H1 (cell line): Measurements from ENCODE around the gene SERPINH1. TPM values are rescaled to one million over a fixed set of nuclear protein-coding genes. Genes with fewer than 3 reads are reported as not detected.

Experiments used
- CTCF ChIA-PET: fragments of 300-600 bp; sonication (Branson Sonifier 250); formaldehyde crosslinking; loops from one replicate; lab custom pipeline; 2021; ENCODE audit not compliant: partially characterized antibody; lab: Charles Lee
- POLR2A ChIA-PET: fragments of 300-600 bp; sonication (Branson Sonifier 250); formaldehyde crosslinking; loops from one replicate; lab custom pipeline; 2021; ENCODE audit warnings: inconsistent platforms; ENCODE audit not compliant: partially characterized antibody; lab: Charles Lee
- DNase-seq, 2 experiments: peaks; one replicate each; pipeline versions ENCODE4 v3.0.0 to v3.0.0-alpha.2; 2010 to 2022; ENCODE audit warnings: low spot score in 2 of 2, low read depth in 1 of 2, mixed read lengths in 1 of 2
- FAIRE-seq: peaks from 2 replicates; lab custom pipeline; 2011; peaks lifted over from hg19 to GRCh38; lab: Jason Lieb, UNC
- H2AFZ ChIP-seq: 2 replicates; pipeline ENCODE4 v1.8.1; 2012; ENCODE audit warnings: low read length, inconsistent platforms
- H2AK5ac ChIP-seq: 2 replicates; pipeline ENCODE4 v1.6.1; 2013; ENCODE audit warnings: low read depth, low read length
- H2BK120ac ChIP-seq: replicated peaks from 2 replicates; pipeline ENCODE3; 2013; ENCODE audit warnings: low read depth, low read length, inconsistent platforms
- H2BK12ac ChIP-seq: 2 replicates; pipeline ENCODE4 v1.6.1; 2013; ENCODE audit warnings: low read depth, low read length
- H2BK15ac ChIP-seq: 2 replicates; pipeline ENCODE4 v1.6.1; 2013; ENCODE audit warnings: low read length
- H2BK20ac ChIP-seq: 2 replicates; pipeline ENCODE4 v1.6.1; 2013; ENCODE audit warnings: low read length
- H2BK5ac ChIP-seq: 2 replicates; pipeline ENCODE4 v1.6.1; 2013; ENCODE audit warnings: low read depth, low read length
- H3K14ac ChIP-seq: 2 replicates; pipeline ENCODE4 v1.6.1; 2013; ENCODE audit warnings: inconsistent platforms; ENCODE audit not compliant: insufficient read length
- H3K18ac ChIP-seq: 2 replicates; pipeline ENCODE4 v1.6.1; 2013; ENCODE audit warnings: low read length; ENCODE audit errors: extremely low read depth
- H3K23ac ChIP-seq: 2 replicates; pipeline ENCODE4 v1.6.1; 2013; ENCODE audit warnings: inconsistent platforms; ENCODE audit not compliant: insufficient read length
- H3K23me2 ChIP-seq: 2 replicates; pipeline ENCODE4 v1.6.1; 2013; ENCODE audit warnings: low read depth, low read length
- H3K27ac ChIP-seq: 2 replicates; pipeline ENCODE4 v1.6.1; 2011; ENCODE audit warnings: low read depth, low read length, inconsistent platforms
- H3K27me3 ChIP-seq, 4 experiments: replicated peaks in 1 of 4; 1 replicate in 1 of 4; 2 replicates in 3 of 4; pipeline versions ENCODE4 v1.6.1 to v1.8.1; 2011 to 2013; ENCODE audit warnings: low read length in 3 of 4, mild to moderate bottlenecking in 3 of 4, inconsistent platforms in 2 of 4, mixed read lengths in 2 of 4, moderate library complexity in 1 of 4; ENCODE audit not compliant: control insufficient read depth in 3 of 4, insufficient read depth in 3 of 4; ENCODE audit errors: extremely low read depth in 1 of 4
- H3K36me3 ChIP-seq, 4 experiments: 2 replicates each; pipeline versions ENCODE4 v1.6.1 to v1.8.1; 2011 to 2013; ENCODE audit warnings: mild to moderate bottlenecking in 4 of 4, low read length in 3 of 4, moderate library complexity in 2 of 4, control low read depth in 1 of 4, inconsistent platforms in 1 of 4; ENCODE audit not compliant: insufficient read depth in 4 of 4, control insufficient read depth in 2 of 4
- H3K4ac ChIP-seq: replicated peaks from 2 replicates; pipeline ENCODE3; 2013; ENCODE audit warnings: low read length, low read depth, mixed read lengths, inconsistent platforms; ENCODE audit not compliant: insufficient read length
- H3K4me1 ChIP-seq, 4 experiments: replicated peaks in 1 of 4; 1 replicate in 1 of 4; 2 replicates in 3 of 4; pipeline versions ENCODE4 v1.6.1 to v1.8.1; 2011 to 2013; ENCODE audit warnings: low read length in 3 of 4, inconsistent platforms in 2 of 4, mixed read lengths in 1 of 4; ENCODE audit not compliant: insufficient read depth in 4 of 4, control insufficient read depth in 3 of 4
- H3K4me2 ChIP-seq, 2 experiments: 2 replicates each; pipeline versions ENCODE4 v1.6.1 to v1.8.1; 2011 to 2013; ENCODE audit warnings: low read depth in 2 of 2, low read length in 2 of 2, control low read depth in 1 of 2, inconsistent platforms in 1 of 2, mild to moderate bottlenecking in 1 of 2; ENCODE audit not compliant: insufficient read depth in 1 of 2
- H3K4me3 ChIP-seq, 4 experiments: fragments of 200-600, 300-600 bp in 1 of 4; sonication (generic), shearing (Covaris generic), sonication (Bioruptor Twin) in 1 of 4; 2 replicates each; pipeline versions ENCODE4 v1.5.1 to v1.8.1; 2011 to 2016; ENCODE audit warnings: low read length in 4 of 4, low read depth in 3 of 4, control low read depth in 2 of 4, inconsistent platforms in 2 of 4, mild to moderate bottlenecking in 2 of 4, mixed read lengths in 1 of 4, moderate library complexity in 1 of 4; ENCODE audit not compliant: insufficient read depth in 2 of 4; ENCODE audit errors: extremely low read depth in 1 of 4
- H3K56ac ChIP-seq: replicated peaks from 2 replicates; pipeline ENCODE3; 2013; ENCODE audit warnings: low read depth, mild to moderate bottlenecking, mixed read lengths, low read length, inconsistent platforms; ENCODE audit not compliant: insufficient read length
- H3K79me1 ChIP-seq: 2 replicates; pipeline ENCODE4 v1.6.1; 2013; ENCODE audit warnings: low read depth, low read length, control low read depth
- H3K79me2 ChIP-seq, 2 experiments: 2 replicates each; pipeline versions ENCODE4 v1.6.1 to v1.8.1; 2012 to 2013; ENCODE audit warnings: low read length in 2 of 2, mild to moderate bottlenecking in 2 of 2, inconsistent platforms in 1 of 2; ENCODE audit not compliant: insufficient read depth in 2 of 2, control insufficient read depth in 1 of 2
- H3K9ac ChIP-seq, 4 experiments: replicated peaks in 1 of 4; 1 replicate in 1 of 4; 2 replicates in 3 of 4; pipeline versions ENCODE4 v1.6.1 to v1.8.1; 2011 to 2013; ENCODE audit warnings: low read depth in 3 of 4, low read length in 3 of 4, control low read depth in 2 of 4, mild to moderate bottlenecking in 2 of 4, moderate library complexity in 2 of 4, inconsistent platforms in 1 of 4; ENCODE audit errors: extremely low read depth in 1 of 4
- H3K9me3 ChIP-seq, 2 experiments: 2 replicates each; pipeline versions ENCODE4 v1.6.1 to v1.8.1; 2012 to 2013; ENCODE audit warnings: mild to moderate bottlenecking in 2 of 2, moderate library complexity in 2 of 2, control low read depth in 1 of 2, inconsistent platforms in 1 of 2, low read depth in 1 of 2, low read length in 1 of 2, mixed read lengths in 1 of 2; ENCODE audit not compliant: insufficient read depth in 2 of 2
- H4K20me1 ChIP-seq, 2 experiments: replicated peaks in 1 of 2; 2 replicates each; pipeline versions ENCODE3 to v1.8.1; 2011 to 2013; ENCODE audit warnings: inconsistent platforms in 2 of 2, low read length in 2 of 2, mild to moderate bottlenecking in 1 of 2; ENCODE audit not compliant: insufficient read depth in 2 of 2, control insufficient read depth in 1 of 2
- H4K5ac ChIP-seq: 2 replicates; pipeline ENCODE4 v1.6.1; 2013; ENCODE audit warnings: low read length, low read depth, mixed read lengths, inconsistent platforms; ENCODE audit not compliant: insufficient read length
- H4K8ac ChIP-seq: 2 replicates; pipeline ENCODE4 v1.8.0; 2013; ENCODE audit warnings: mild to moderate bottlenecking, moderate library complexity, low read length, inconsistent platforms; ENCODE audit not compliant: insufficient read depth; ENCODE audit errors: extremely low read depth
- H4K91ac ChIP-seq: replicated peaks from 2 replicates; pipeline ENCODE3; 2013; ENCODE audit warnings: low read length, mixed read lengths, inconsistent platforms; ENCODE audit not compliant: insufficient read length
- ASH2L ChIP-seq: fragments of 200-600, 300-600 bp; sonication (generic); IDR thresholded peaks from one replicate; pipeline ENCODE4 v1.7.1; 2017; ENCODE audit warnings: low read length
- BACH1 ChIP-seq: IDR thresholded peaks from 2 replicates; pipeline ENCODE4 v1.6.1; 2012; ENCODE audit warnings: low read length, improper control_type of control experiment
- POLR2AphosphoS5 ChIP-seq: IDR thresholded peaks from 2 replicates; pipeline ENCODE4 v1.6.1; 2011; ENCODE audit warnings: low read depth, low read length
- WGBS, 2 experiments: shearing (Covaris generic) in 1 of 2; methylation state at CpG; one replicate each; pipeline versions ENCODE4 v1.1.6 to v1.1.7; 2013 to 2015; ENCODE audit warnings: low lambda C conversion rate in 2 of 2, mixed read lengths in 2 of 2, inconsistent platforms in 1 of 2, low coverage in 1 of 2, missing lambda C conversion rate in 1 of 2; ENCODE audit not compliant: insufficient replicate concordance in 2 of 2, insufficient coverage in 1 of 2, insufficient read length in 1 of 2; ENCODE audit errors: extremely low coverage in 1 of 2, missing lambda C conversion rate in 1 of 2; 5-methylcytosine and 5-hydroxymethylcytosine counted together
- polyA plus RNA-seq, 7 experiments: library from polyadenylated mRNA; depleted of rRNA in 3 of 7; stranded (reverse) in 5 of 7; unstranded in 2 of 7; fragments of >200 nt in 5 of 7; fragments of 200-250 nt in 2 of 7; gene quantifications; 1 replicate in 5 of 7; 2 replicates in 1 of 7; 4 replicates in 1 of 7; pipeline versions ENCODE4 v1.2.1 to v1.2.3, GENCODE V29; 2011 to 2013; ENCODE audit warnings: missing spikeins in 2 of 7, mixed read lengths in 2 of 7
- total RNA-seq: library from RNA; stranded (reverse); fragmentation: NEBNext Ultra II Directional; extraction: Animal tissue kit (Norgen Biotek cat#: 25700); gene quantifications from 2 replicates; pipeline ENCODE4 v1.2.1, GENCODE V29; 2021

SERPINH1 gene
- total and polyA plus RNA-seq, 2 of the 8 experiments (the other 6 are each of a cell fraction or from before 2014, with no cell fraction given) = 420 to 621 TPM

- Histone ChIP-seq H3K79me1 (peaks cover 2% of the 10 kb centered on the region; the same call in 1 of the 2 replicates), H2AFZ (no peak overlapping the region), H3K4me3 (no peak overlapping the region), H3K36me3 (peaks cover 36 to 61% (median 48%) of the 10 kb centered on the region in 4 experiments), H3K23ac (no peak overlapping the region), H4K5ac (no peak overlapping the region), H3K9ac (no peak overlapping the region), H4K91ac (no peak overlapping the region), H2AK5ac (no peak overlapping the region), H3K9me3 (no peaks in the 10 kb centered on the region), H2BK12ac (no peak overlapping the region), H3K27ac (no peak overlapping the region), H3K4me1 (peaks cover 0 to 4% (median under 1%) of the 10 kb centered on the region in 4 experiments; a peak in 4 of 7 replicates), H3K79me2 (peaks cover 0 to 9% of the 10 kb centered on the region in 2 experiments; a peak in 2 of 4 replicates), H4K8ac (no peak overlapping the region), H3K18ac (no peak overlapping the region), H2BK20ac (no peak overlapping the region), H3K4ac (no peak overlapping the region), H3K27me3 (no peaks in the 10 kb centered on the region), H2BK5ac (no peak overlapping the region), H3K4me2 (no peak overlapping the region), H2BK120ac (no peak overlapping the region), H2BK15ac (no peak overlapping the region), H4K20me1 (peaks cover 5 to 18% of the 10 kb centered on the region in 2 experiments), H3K56ac (no peak overlapping the region), H3K14ac (no peak overlapping the region), H3K23me2 (no peaks in the 10 kb centered on the region; the same call in 1 of the 2 replicates)
- ChIA-PET CTCF (interaction anchor here (1.0 to 17.4 kb wide), 9 partner anchors 10 to 184 kb away, joined by 3 to 344 read pairs (median 14); partner anchors contain the start of gene SERPINH1), POLR2A (interaction anchor here (0.5 to 35.1 kb wide), 12 partner anchors 3 to 208 kb away, joined by 3 to 1120 read pairs (median 6); partner anchors contain the start of gene SERPINH1)
- no peak for TF ChIP-seq ASH2L
- no peak for TF ChIP-seq BACH1
- TF ChIP-seq POLR2AphosphoS5 = peak; percentile 72
- DNase-seq = no peak
- FAIRE-seq = no peak
- 80% methylated on average over 8 of the region's 8 CpGs; no CpG with 5 or more reads in 1 of the 2 experiments for WGBS, 2 experiments
Measured at GRCh38 chr11:75572744-75573143, 10.7 kb downstream of the SERPINH1 start.
